ENCODE data around the gene PSENEN.
A peak's percentile ranks its signal among the peaks of the same experiment; 100 is the strongest.

Gene PSENEN

GRCh38 chr19:35751839-35752745, 6.6 kb downstream of the PSENEN start:
- Histone ChIP-seq H3K27ac (ENCODE audit: extremely low read depth, low read depth, low read length) (0 out of 2 replicates have a peak overlapping the region, but pooled peaks have one; percentile 2), H3K4me1 (ENCODE audit: control insufficient read depth, insufficient read depth, low read length) (peaks cover 19% of the 10 kb centered on the region), H3K36me3 (ENCODE audit: control insufficient read depth in 2 of 2, insufficient read depth in 1 of 2, low read length in 2 of 2) (peaks cover 39 to 62% of the 10 kb centered on the region in 2 experiments), H3K4me3 (ENCODE audit: low read depth, low read length) (no peak overlapping the region), H3K9me3 (ENCODE audit: control insufficient read depth, insufficient read depth, low read depth, low read length) (no peaks in the 10 kb centered on the region; the same call in none of the 2 replicates)
- TF ChIP-seq ZNF223 (tag by site-specific recombination; IDR thresholded peaks at IDR 0.05) (0 out of 2 replicates have a peak, but pooled peaks have one; percentile 55), ZBTB48 (tag by site-specific recombination; IDR thresholded peaks at IDR 0.05) (0 out of 2 replicates have a peak, but pooled peaks have one; percentile 33), ZNF600 (tag by site-specific recombination; IDR thresholded peaks at IDR 0.05) (no peak)
- CTCF ChIA-PET, result interaction anchor here (0.6 to 2.3 kb wide), 6 partner anchors 21 to 820 kb away, joined by 3 to 7 read pairs (median 4); no protein-coding TSS in a partner anchor
- POLR2A ChIA-PET, result interaction anchor here (0.7 to 4.1 kb wide), 4 partner anchors 12 to 213 kb away, joined by 3 to 34 read pairs (median 4); no protein-coding TSS in a partner anchor

GRCh38 chr19:35752746-35753350, 7.4 kb downstream of the PSENEN start:
- H3K27ac ChIP-seq (ENCODE audit: extremely low read depth, low read depth, low read length), result no peak overlapping the region
- no peaks in the 10 kb centered on the region; the same call in 1 of the 2 replicates for H3K9me3 ChIP-seq (ENCODE audit: control insufficient read depth, insufficient read depth, low read depth, low read length)
- CTCF ChIA-PET, result interaction anchor here (0.6 to 2.3 kb wide), 4 partner anchors 20 to 179 kb away, joined by 3 to 7 read pairs (median 4); no protein-coding TSS in a partner anchor
- TF ChIP-seq ZFP37 (tag by site-specific recombination; IDR thresholded peaks at IDR 0.05), result no peak
- 0 out of 2 replicates have a peak, but pooled peaks have one; percentile 3 for TF ChIP-seq ZNF223 (tag by site-specific recombination; IDR thresholded peaks at IDR 0.05)
- POLR2A ChIA-PET, result interaction anchor here (1.0 to 4.1 kb wide), 2 partner anchors 12 to 51 kb away, joined by 4 to 34 read pairs; no protein-coding TSS in a partner anchor
- peaks cover 39 to 55% of the 10 kb centered on the region in 2 experiments for H3K36me3 ChIP-seq (ENCODE audit: control insufficient read depth in 2 of 2, insufficient read depth in 1 of 2, low read length in 2 of 2)
- peaks cover 21% of the 10 kb centered on the region for H3K4me1 ChIP-seq (ENCODE audit: control insufficient read depth, insufficient read depth, low read length)
- no peak overlapping the region for H3K4me3 ChIP-seq (ENCODE audit: low read depth, low read length)

- Histone ChIP-seq H3K36me3 (ENCODE audit: control insufficient read depth in 2 of 2, insufficient read depth in 1 of 2, low read length in 2 of 2) (peaks cover 39 to 55% of the 10 kb centered on the region in 2 experiments), H3K4me3 (ENCODE audit: low read depth, low read length) (no peak overlapping the region), H3K4me1 (ENCODE audit: control insufficient read depth, insufficient read depth, low read length) (peaks cover 18% of the 10 kb centered on the region), H3K9me3 (ENCODE audit: control insufficient read depth, insufficient read depth, low read depth, low read length) (no peaks in the 10 kb centered on the region; the same call in 1 of the 2 replicates), H3K27ac (ENCODE audit: extremely low read depth, low read depth, low read length) (peak overlapping the region; percentile 17; the same call in 1 of the 2 replicates)
- POLR2A ChIA-PET, result interaction anchor here (0.7 to 0.8 kb wide), 2 partner anchors 13 to 23 kb away, joined by 3 to 6 read pairs; no protein-coding TSS in a partner anchor
- CTCF ChIA-PET, result interaction anchor here (0.6 to 2.3 kb wide), 2 partner anchors 65 to 168 kb away, joined by 3 to 7 read pairs; no protein-coding TSS in a partner anchor
- TF ChIP-seq ZNF398 (tag by site-specific recombination; IDR thresholded peaks at IDR 0.05) (no peak), KLF7 (tag by site-specific recombination; IDR thresholded peaks at IDR 0.05; ENCODE audit: borderline replicate concordance) (no peak)
Observed at GRCh38 chr19:35753634-35754369, 8.4 kb downstream of the PSENEN start.

- no peaks in the 10 kb centered on the region for H3K9me3 ChIP-seq (ENCODE audit: control insufficient read depth, insufficient read depth, low read depth, low read length)
- POLR2A ChIA-PET, result interaction anchor here (0.7 to 0.8 kb wide), 2 partner anchors 14 to 22 kb away, joined by 3 to 6 read pairs; no protein-coding TSS in a partner anchor
- CTCF ChIA-PET, result interaction anchor here (1.3 kb wide), 1 partner anchor 9 kb away, joined by 3 read pairs; the partner anchor contains the start of genes PSENEN and U2AF1L4
- TF ChIP-seq PATZ1 (tag by site-specific recombination; IDR thresholded peaks at IDR 0.05) (0 out of 2 replicates have a peak, but pooled peaks have one; percentile 11), YY2 (tag by site-specific recombination; IDR thresholded peaks at IDR 0.05) (no peak), ZNF211 (tag by site-specific recombination; IDR thresholded peaks at IDR 0.05; ENCODE audit: low read depth) (no peak)
- peaks cover 18% of the 10 kb centered on the region for H3K4me1 ChIP-seq (ENCODE audit: control insufficient read depth, insufficient read depth, low read length)
- H3K4me3 ChIP-seq (ENCODE audit: low read depth, low read length), result no peak overlapping the region
- peaks cover 43 to 56% of the 10 kb centered on the region in 2 experiments for H3K36me3 ChIP-seq (ENCODE audit: control insufficient read depth in 2 of 2, insufficient read depth in 1 of 2, low read length in 2 of 2)
- 0 out of 2 replicates have a peak overlapping the region, but pooled peaks have one; percentile 24 for H3K27ac ChIP-seq (ENCODE audit: extremely low read depth, low read depth, low read length)
Observed at GRCh38 chr19:35754370-35755130, 9.1 kb downstream of the PSENEN start.
